WERI-Rb-1 (cell line): ENCODE data around the gene ACSL4.

ENCODE experiments used
- DNase-seq: peaks from one replicate; pipeline ENCODE4 v3.0.0-alpha.2; 2020
- H3K27ac ChIP-seq: fragments of 250-450 bp; sonication (Bioruptor Pico); 2 replicates; pipeline ENCODE4 v1.5.1; 2020; ENCODE audit warnings: mild to moderate bottlenecking, moderate library complexity
- H3K27me3 ChIP-seq: fragments of 250-450 bp; sonication (Bioruptor Pico); 2 replicates; pipeline ENCODE4 v1.5.1; 2021; ENCODE audit warnings: mild to moderate bottlenecking, low read depth, moderate library complexity; ENCODE audit not compliant: insufficient read depth, severe bottlenecking
- H3K36me3 ChIP-seq: fragments of 250-450 bp; sonication (Bioruptor Pico); 2 replicates; pipeline ENCODE4 v1.5.1; 2020; ENCODE audit warnings: mild to moderate bottlenecking, moderate library complexity
- H3K4me3 ChIP-seq: 2 replicates; pipeline ENCODE4 v1.5.1; 2011; ENCODE audit warnings: low read depth, mild to moderate bottlenecking, control low read depth, low read length
- H3K9me3 ChIP-seq: fragments of 250-450 bp; sonication (Bioruptor Pico); 2 replicates; pipeline ENCODE4 v1.5.1; 2021; ENCODE audit warnings: mild to moderate bottlenecking, moderate library complexity; ENCODE audit not compliant: severe bottlenecking
- CTCF ChIP-seq: IDR thresholded peaks from 2 replicates; pipeline ENCODE4 v1.5.1; 2011; ENCODE audit warnings: low read depth, mild to moderate bottlenecking, control low read depth, inconsistent platforms, low read length

ACSL4 gene

GRCh38 chrX:109635146-109635545 is 97.9 kb downstream of the ACSL4 start:
- H3K27me3 ChIP-seq = peaks cover 19% of the 10 kb centered on the region
- H3K4me3 ChIP-seq = no peak overlapping the region
- DNase-seq = no peak
- H3K36me3 ChIP-seq = no peaks in the 10 kb centered on the region
- TF ChIP-seq CTCF = peak; percentile 69
- no peaks in the 10 kb centered on the region for H3K9me3 ChIP-seq
- no peak overlapping the region for H3K27ac ChIP-seq

GRCh38 chrX:109632906-109633504 is 100.1 kb downstream of the ACSL4 start:
- Histone ChIP-seq H3K36me3 (no peaks in the 10 kb centered on the region), H3K27ac (no peak overlapping the region), H3K4me3 (no peak overlapping the region), H3K27me3 (peaks cover 35% of the 10 kb centered on the region), H3K9me3 (no peaks in the 10 kb centered on the region)
- peak; percentile 47 for TF ChIP-seq CTCF
- DNase-seq = peak; percentile 16

GRCh38 chrX:109629310-109629709 is 103.7 kb downstream of the ACSL4 start:
- Histone ChIP-seq H3K27me3 (peaks cover 56% of the 10 kb centered on the region), H3K9me3 (no peaks in the 10 kb centered on the region), H3K4me3 (no peak overlapping the region), H3K27ac (no peak overlapping the region), H3K36me3 (no peaks in the 10 kb centered on the region)
- no peak for DNase-seq
- TF ChIP-seq CTCF = no peak

GRCh38 chrX:109626637-109627036 is 106.4 kb downstream of the ACSL4 start:
- TF ChIP-seq CTCF = no peak
- Histone ChIP-seq H3K4me3 (no peak overlapping the region), H3K27me3 (peaks cover 66% of the 10 kb centered on the region), H3K27ac (no peak overlapping the region), H3K36me3 (no peaks in the 10 kb centered on the region), H3K9me3 (no peaks in the 10 kb centered on the region)
- no peak for DNase-seq

GRCh38 chrX:109624641-109625616 is 108.1 kb downstream of the ACSL4 start, which contains the start of gene KCNE5:
Gene KCNE5 (minus strand): TSS chrX:109625172. CDS start chrX:109625020, 152 bp downstream.
- no peak for DNase-seq
- Histone ChIP-seq H3K4me3 (no peak within 1 kb of the TSS), H3K36me3 (no peaks in the 10 kb centered on the region), H3K27ac (no peak within 1 kb of the TSS), H3K27me3 (peaks cover 62% of the 10 kb centered on the region), H3K9me3 (no peaks in the 10 kb centered on the region)
- TF ChIP-seq CTCF = no peak
